Measurements from ENCODE around the gene RSPH1. TPM values are rescaled to one million over a fixed set of nuclear protein-coding genes. Genes with fewer than 3 reads are reported as not detected.

The RSPH1 gene
- total RNA-seq, 4 donors from 2014 or later = 0.99 to 1.9 (median 1.9) TPM; not detected in 1

DNA sequence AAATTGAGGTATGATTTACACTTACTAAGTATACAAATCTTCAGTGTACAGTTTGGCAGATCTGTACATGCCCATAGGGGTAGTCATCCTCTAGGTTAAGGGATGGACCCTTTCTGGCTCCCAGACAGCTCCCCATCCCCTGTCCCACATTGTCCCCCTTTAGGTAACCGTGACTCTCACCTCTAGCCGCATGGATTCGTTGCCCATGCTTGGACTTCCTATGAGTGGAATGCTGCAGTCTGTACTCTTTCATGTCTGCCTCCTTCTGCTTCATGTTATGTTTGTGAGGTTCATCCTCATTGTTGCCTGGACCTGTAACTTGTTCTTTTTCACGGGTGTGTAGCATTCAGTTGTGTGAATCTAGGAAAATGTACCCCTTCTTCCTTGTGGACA is 37.9 kb upstream of the RSPH1 start:
- Histone ChIP-seq H3K36me3 (peaks cover 0 to 27% of the 10 kb centered on the region in 2 donors), H3K27me3 (no peaks in the 10 kb centered on the region), H3K4me3 (no peak overlapping the region), H3K9me3 (no peaks in the 10 kb centered on the region), H3K27ac (no peak overlapping the region), H3K4me1 (peaks cover 0 to 22% (median 0%) of the 10 kb centered on the region in 3 donors)
- WGBS, 2 donors (ENCODE audit: low coverage in 1 of 2) = 74% methylated on average over 3 of the region's 4 CpGs; no CpG with 5 or more reads in 1 of the 2 donors
- ATAC-seq = no peak
- TF ChIP-seq, protein P1, sequence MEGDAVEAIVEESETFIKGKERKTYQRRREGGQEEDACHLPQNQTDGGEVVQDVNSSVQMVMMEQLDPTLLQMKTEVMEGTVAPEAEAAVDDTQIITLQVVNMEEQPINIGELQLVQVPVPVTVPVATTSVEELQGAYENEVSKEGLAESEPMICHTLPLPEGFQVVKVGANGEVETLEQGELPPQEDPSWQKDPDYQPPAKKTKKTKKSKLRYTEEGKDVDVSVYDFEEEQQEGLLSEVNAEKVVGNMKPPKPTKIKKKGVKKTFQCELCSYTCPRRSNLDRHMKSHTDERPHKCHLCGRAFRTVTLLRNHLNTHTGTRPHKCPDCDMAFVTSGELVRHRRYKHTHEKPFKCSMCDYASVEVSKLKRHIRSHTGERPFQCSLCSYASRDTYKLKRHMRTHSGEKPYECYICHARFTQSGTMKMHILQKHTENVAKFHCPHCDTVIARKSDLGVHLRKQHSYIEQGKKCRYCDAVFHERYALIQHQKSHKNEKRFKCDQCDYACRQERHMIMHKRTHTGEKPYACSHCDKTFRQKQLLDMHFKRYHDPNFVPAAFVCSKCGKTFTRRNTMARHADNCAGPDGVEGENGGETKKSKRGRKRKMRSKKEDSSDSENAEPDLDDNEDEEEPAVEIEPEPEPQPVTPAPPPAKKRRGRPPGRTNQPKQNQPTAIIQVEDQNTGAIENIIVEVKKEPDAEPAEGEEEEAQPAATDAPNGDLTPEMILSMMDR (IDR thresholded peaks at IDR 0.05) = no peak
- TF ChIP-seq POLR2A (IDR thresholded peaks at IDR 0.05) (no peak), EP300 (IDR thresholded peaks at IDR 0.05) (no peak), POLR2AphosphoS5 (IDR thresholded peaks at IDR 0.05) (no peak)

DNA sequence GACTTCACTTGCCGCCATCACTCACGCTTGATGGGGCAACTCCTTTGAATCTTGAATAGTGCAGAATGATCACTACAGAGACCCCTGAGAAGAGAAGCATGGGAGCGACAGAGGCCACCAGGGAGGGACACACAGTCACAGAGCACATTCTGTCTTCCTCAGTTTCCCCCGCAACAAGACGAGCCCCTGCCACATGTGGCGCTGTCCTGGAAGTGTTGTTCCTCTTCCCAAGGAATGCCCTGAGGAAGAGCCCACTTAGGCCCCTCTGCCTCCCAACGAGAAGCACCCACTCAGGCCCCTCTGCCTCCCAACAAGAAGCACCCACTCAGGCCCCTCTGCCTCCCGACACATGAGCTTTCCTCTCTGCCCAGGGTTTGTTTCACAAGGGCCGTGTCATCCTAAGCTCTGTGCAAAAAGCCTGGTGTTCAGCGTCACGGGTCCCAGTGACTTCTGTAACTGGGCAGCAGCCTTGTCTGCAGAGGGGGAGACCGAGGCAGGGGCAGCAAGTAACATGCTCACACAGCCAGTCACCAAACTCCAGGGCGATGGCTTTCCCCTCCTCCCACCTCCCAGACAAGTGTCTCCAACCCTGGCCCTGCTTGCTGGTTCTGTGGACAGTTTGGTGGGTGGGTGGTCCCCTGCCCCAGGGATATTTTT is 37.4 kb upstream of the RSPH1 start:
- H3K27ac ChIP-seq = peak overlapping the region in 1 of 4 donors; percentile 19
- H3K36me3 ChIP-seq = peaks cover 0 to 27% of the 10 kb centered on the region in 2 donors
- WGBS, 2 donors (ENCODE audit: low coverage in 1 of 2) = 90% methylated on average over 5 of the region's 13 CpGs; no CpG with 5 or more reads in 1 of the 2 donors

DNA sequence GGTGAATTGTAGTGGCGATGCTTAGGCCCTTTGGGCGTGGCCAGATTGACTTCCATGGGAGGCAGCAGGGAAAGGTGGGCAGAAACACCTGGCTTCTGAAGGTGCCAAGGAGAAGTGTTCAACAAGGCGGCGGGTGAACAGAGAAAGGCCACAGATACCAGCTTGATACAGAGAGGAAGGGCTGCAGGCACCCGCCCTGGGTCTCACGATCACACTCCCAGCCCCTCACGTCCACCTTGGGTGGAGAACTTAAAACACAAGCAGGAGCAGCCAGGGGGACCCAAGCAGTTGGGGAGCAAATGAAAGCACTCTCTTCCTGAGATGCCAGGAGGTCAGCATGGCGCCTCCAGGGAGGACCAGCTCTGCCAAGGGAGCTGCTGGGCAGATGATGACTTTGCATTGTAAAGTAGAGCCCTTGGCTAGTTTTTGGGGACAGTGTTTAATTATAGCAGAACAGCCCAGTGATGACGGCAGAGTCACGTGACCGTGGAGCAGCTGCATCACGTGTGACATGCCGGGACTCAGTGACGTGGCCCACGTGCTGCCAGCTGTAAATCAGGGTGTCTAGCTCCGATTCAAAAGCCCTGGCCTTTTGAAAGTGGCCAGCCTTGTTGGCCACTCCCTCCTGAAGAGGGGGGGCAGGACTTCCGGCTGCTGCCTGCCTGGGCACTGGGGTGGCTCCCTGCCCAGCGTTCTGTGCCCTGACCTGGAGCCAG is 36.6 kb upstream of the RSPH1 start:
- Histone ChIP-seq H3K9me3 (no peaks in the 10 kb centered on the region), H3K27me3 (no peaks in the 10 kb centered on the region), H3K36me3 (peaks cover 0 to 27% of the 10 kb centered on the region in 2 donors), H3K4me1 (peaks cover 0 to 24% (median 0%) of the 10 kb centered on the region in 3 donors), H3K4me3 (peak overlapping the region in 1 of 2 donors; percentile 6), H3K27ac (peak overlapping the region in 2 of 4 donors; percentile 19 to 21)
- ATAC-seq = peak; percentile 70
- TF ChIP-seq EP300 (IDR thresholded peaks at IDR 0.05) (no peak), POLR2AphosphoS5 (IDR thresholded peaks at IDR 0.05) (peak; percentile 34)
- WGBS, 2 donors (ENCODE audit: low coverage in 1 of 2) = 40 to 48% methylated on average over 5 to 7 of the region's 18 CpGs

More for the DNA sequence above, 37.4 kb upstream of the RSPH1 start:
- TF ChIP-seq EP300 (IDR thresholded peaks at IDR 0.05) (no peak), POLR2A (IDR thresholded peaks at IDR 0.05) (no peak), POLR2AphosphoS5 (IDR thresholded peaks at IDR 0.05) (no peak)
- TF ChIP-seq, protein P1 (IDR thresholded peaks at IDR 0.05) = no peak
- Histone ChIP-seq H3K9me3 (no peaks in the 10 kb centered on the region), H3K4me1 (peaks cover 0 to 22% (median 0%) of the 10 kb centered on the region in 3 donors), H3K27me3 (no peaks in the 10 kb centered on the region), H3K4me3 (no peak overlapping the region)
- no peak for ATAC-seq

DNA sequence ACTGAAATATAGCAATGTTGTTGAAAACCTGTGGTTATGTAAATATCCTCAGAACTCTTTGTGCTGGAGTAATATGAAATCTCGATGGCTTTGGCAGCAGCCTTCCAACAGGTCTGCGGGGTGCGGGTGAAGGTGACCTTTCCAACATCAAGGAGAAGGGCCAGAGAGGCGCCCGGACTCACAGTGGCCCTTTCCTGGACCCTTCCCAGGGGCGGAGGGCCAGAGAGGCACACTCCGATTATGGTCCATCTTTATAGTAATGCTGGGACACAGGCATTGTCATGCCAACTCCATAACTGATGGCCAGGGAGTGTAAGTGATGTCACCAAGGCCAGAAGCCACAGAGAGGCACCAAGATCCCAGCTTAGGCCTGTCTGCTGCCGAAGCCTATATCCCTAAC is 35.7 kb upstream of the RSPH1 start:
- H3K9me3 ChIP-seq = no peaks in the 10 kb centered on the region
- 88 to 100% methylated on average over 1 to 3 of the region's 8 CpGs for WGBS, 2 donors (ENCODE audit: low coverage in 1 of 2)

DNA sequence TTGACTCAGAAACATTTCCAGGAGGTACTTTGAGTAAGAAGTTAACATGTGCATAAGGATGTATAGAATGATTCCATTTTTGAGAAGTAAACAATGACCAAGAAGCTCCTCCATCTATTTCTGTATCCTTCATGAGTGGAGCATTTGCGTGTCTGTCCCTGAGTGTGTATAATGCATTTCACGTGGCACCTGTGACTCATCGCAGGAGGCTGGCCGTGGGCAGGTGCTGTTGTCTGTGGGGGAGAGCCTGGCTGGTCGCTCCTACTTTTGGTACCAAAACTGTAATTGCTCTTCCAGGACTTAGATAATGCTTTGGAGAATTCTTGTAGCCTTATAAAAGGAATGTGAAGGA is 34.1 kb upstream of the RSPH1 start:
- TF ChIP-seq POLR2A (IDR thresholded peaks at IDR 0.05) = no peak
- TF ChIP-seq, protein P1 (IDR thresholded peaks at IDR 0.05) = no peak
- no peak for TF ChIP-seq POLR2AphosphoS5 (IDR thresholded peaks at IDR 0.05)
- no peak for TF ChIP-seq EP300 (IDR thresholded peaks at IDR 0.05)
- H3K4me1 ChIP-seq = peaks cover 0 to 39% (median 0%) of the 10 kb centered on the region in 3 donors
- no peaks in the 10 kb centered on the region for H3K27me3 ChIP-seq
- H3K27ac ChIP-seq = no peak overlapping the region
- H3K36me3 ChIP-seq = peaks cover 0 to 9% of the 10 kb centered on the region in 2 donors
- no peaks in the 10 kb centered on the region for H3K9me3 ChIP-seq
- no peak for ATAC-seq
- H3K4me3 ChIP-seq = no peak overlapping the region
- WGBS, 2 donors (ENCODE audit: low coverage in 1 of 2) = 86 to 89% methylated on average over 5 of the region's 5 CpGs

More for the DNA sequence above, 35.7 kb upstream of the RSPH1 start:
- Histone ChIP-seq H3K27ac (no peak overlapping the region), H3K27me3 (no peaks in the 10 kb centered on the region), H3K36me3 (peaks cover 0 to 26% of the 10 kb centered on the region in 2 donors), H3K4me1 (peaks cover 0 to 24% (median 0%) of the 10 kb centered on the region in 3 donors), H3K4me3 (no peak overlapping the region)
- ATAC-seq = no peak
- no peak for TF ChIP-seq POLR2AphosphoS5 (IDR thresholded peaks at IDR 0.05)
- no peak for TF ChIP-seq POLR2A (IDR thresholded peaks at IDR 0.05)
- TF ChIP-seq EP300 (IDR thresholded peaks at IDR 0.05) = no peak
- TF ChIP-seq, protein P1 (IDR thresholded peaks at IDR 0.05) = no peak

Data from gastroesophageal sphincter (tissue), 4 donors.